ENCODE data around the gene JSRP1.

JSRP1 gene

DNA sequence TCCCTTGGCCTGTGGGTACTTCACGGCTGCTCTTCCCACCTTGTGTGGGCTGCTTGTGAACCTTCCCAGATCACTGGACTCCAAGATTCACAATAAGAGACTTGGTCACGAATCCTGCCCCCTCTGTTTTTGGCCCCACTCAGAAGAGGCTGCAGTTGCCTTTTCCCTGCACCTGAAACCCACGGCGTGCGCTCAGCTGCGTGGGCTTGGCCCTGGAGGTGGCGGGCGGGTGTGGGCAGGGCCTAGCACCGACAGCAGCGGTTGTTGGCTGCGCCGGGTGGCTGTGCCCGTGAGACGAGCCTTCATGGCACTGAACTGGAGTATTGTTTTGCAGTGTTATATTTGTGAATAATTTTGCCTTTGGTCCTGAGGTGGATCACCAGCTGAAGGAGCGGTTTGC lies 53.9 kb downstream of the JSRP1 start:
- Histone ChIP-seq H3K27me3 (ENCODE audit: low read depth, low read length) (no peaks in the 10 kb centered on the region), H3K27ac (ENCODE audit: low read length) (no peak overlapping the region), H3K4me1 (ENCODE audit: control insufficient read depth in 1 of 2, insufficient read depth in 2 of 2, low read length in 2 of 2) (peaks cover 0 to 5% of the 10 kb centered on the region in 2 donors), H3K36me3 (ENCODE audit: control insufficient read depth in 1 of 2, insufficient read depth in 2 of 2, low read length in 2 of 2) (peaks cover 19 to 50% of the 10 kb centered on the region in 2 donors), H3K9me3 (ENCODE audit: control insufficient read depth in 1 of 2, low read length in 2 of 2) (no peaks in the 10 kb centered on the region), H3K4me3 (ENCODE audit: low read depth in 1 of 2, low read length in 2 of 2) (no peak overlapping the region)
